ENCODE data around the gene ST6GALNAC5.

The ST6GALNAC5 gene

GRCh38 chr1:76948846-76949245, 81.6 kb downstream of the ST6GALNAC5 start:
- intact Hi-C loops (cut with DNase I; ENCODE audit: low total_unique reads) = no loop called here
- no peaks in the 10 kb centered on the region for H3K27me3 ChIP-seq
- H3K4me3 ChIP-seq = no peak overlapping the region
- no peak for TF ChIP-seq CTCF (IDR thresholded peaks at IDR 0.05)
- H3K9me3 ChIP-seq = no peaks in the 10 kb centered on the region
- no peak overlapping the region for H3K27ac ChIP-seq
- DNase-seq = no peak
- H3K36me3 ChIP-seq = no peaks in the 10 kb centered on the region
- no peaks in the 10 kb centered on the region for H3K4me1 ChIP-seq

- H3K27ac ChIP-seq = no peak overlapping the region
These were observed 82.2 kb downstream of the ST6GALNAC5 start for GRCh38 chr1:76949503-76949902.

GRCh38 chr1:76950306-76950705, 83.0 kb downstream of the ST6GALNAC5 start:
- Histone ChIP-seq H3K36me3 (no peaks in the 10 kb centered on the region), H3K9me3 (no peaks in the 10 kb centered on the region), H3K4me3 (no peak overlapping the region), H3K4me1 (no peaks in the 10 kb centered on the region), H3K27ac (no peak overlapping the region), H3K27me3 (no peaks in the 10 kb centered on the region)
- TF ChIP-seq CTCF (IDR thresholded peaks at IDR 0.05) = no peak
- intact Hi-C loops (cut with DNase I; ENCODE audit: low total_unique reads) = no loop called here
- DNase-seq = no peak

More at GRCh38 chr1:76949503-76949902, 82.2 kb downstream of the ST6GALNAC5 start:
- no peak for TF ChIP-seq CTCF (IDR thresholded peaks at IDR 0.05)
- no peaks in the 10 kb centered on the region for H3K4me1 ChIP-seq
- intact Hi-C loops (cut with DNase I; ENCODE audit: low total_unique reads) = no loop called here
- H3K27me3 ChIP-seq = no peaks in the 10 kb centered on the region
- H3K36me3 ChIP-seq = no peaks in the 10 kb centered on the region
- no peak for DNase-seq
- H3K4me3 ChIP-seq = no peak overlapping the region
- H3K9me3 ChIP-seq = no peaks in the 10 kb centered on the region

GRCh38 chr1:76951153-76951552, 83.9 kb downstream of the ST6GALNAC5 start:
- Histone ChIP-seq H3K4me3 (no peak overlapping the region), H3K36me3 (no peaks in the 10 kb centered on the region), H3K4me1 (no peaks in the 10 kb centered on the region), H3K27me3 (no peaks in the 10 kb centered on the region), H3K27ac (no peak overlapping the region), H3K9me3 (no peaks in the 10 kb centered on the region)
- no peak for DNase-seq
- intact Hi-C loops (cut with DNase I; ENCODE audit: low total_unique reads) = no loop called here
- TF ChIP-seq CTCF (IDR thresholded peaks at IDR 0.05) = no peak

GRCh38 chr1:76955652-76956051, 88.4 kb downstream of the ST6GALNAC5 start:
- no peak for TF ChIP-seq CTCF (IDR thresholded peaks at IDR 0.05)
- no peaks in the 10 kb centered on the region for H3K27me3 ChIP-seq
- no peaks in the 10 kb centered on the region for H3K9me3 ChIP-seq
- H3K4me1 ChIP-seq = no peaks in the 10 kb centered on the region
- H3K4me3 ChIP-seq = no peak overlapping the region
- intact Hi-C loops (cut with DNase I; ENCODE audit: low total_unique reads) = no loop called here
- DNase-seq = no peak
- no peaks in the 10 kb centered on the region for H3K36me3 ChIP-seq
- H3K27ac ChIP-seq = no peak overlapping the region

- Histone ChIP-seq H3K36me3 (no peaks in the 10 kb centered on the region), H3K27me3 (no peaks in the 10 kb centered on the region), H3K27ac (no peak overlapping the region), H3K4me1 (no peaks in the 10 kb centered on the region), H3K4me3 (no peak overlapping the region), H3K9me3 (no peaks in the 10 kb centered on the region)
- intact Hi-C loops (cut with DNase I; ENCODE audit: low total_unique reads) = no loop called here
- TF ChIP-seq CTCF (IDR thresholded peaks at IDR 0.05) = no peak
- no peak for DNase-seq
These were observed 90.7 kb downstream of the ST6GALNAC5 start for GRCh38 chr1:76957961-76958360.

Measured in tibial artery (tissue), 4 donors.